Breast epithelium (tissue), 3 donors: ENCODE results near the gene RHBDF2.

ENCODE experiments used
- CTCF ChIP-seq, 3 donors: fragments of 450-650 bp; IDR thresholded peaks; one replicate each; pipeline ENCODE4 v1.5.1; 2016 to 2017; ENCODE audit warnings: antibody characterized with exemption in 3 of 3, mild to moderate bottlenecking in 3 of 3, moderate library complexity in 3 of 3
- POLR2A ChIP-seq: fragments of 450-650 bp; IDR thresholded peaks from one replicate; pipeline ENCODE4 v1.6.1; 2016; ENCODE audit warnings: antibody characterized with exemption, mild to moderate bottlenecking, moderate library complexity
- POLR2AphosphoS5 ChIP-seq, 3 donors: sonication (generic); formaldehyde crosslinking; IDR thresholded peaks; one replicate each; pipeline ENCODE4 v1.6.1; 2017; ENCODE audit warnings: antibody characterized with exemption in 3 of 3

- no peak for TF ChIP-seq CTCF (IDR thresholded peaks at IDR 0.05)
- no peak for TF ChIP-seq POLR2A
- TF ChIP-seq POLR2AphosphoS5 (IDR thresholded peaks at IDR 0.05): no peak
Measured at GRCh38 chr17:76487451-76488192, 13.6 kb downstream of the RHBDF2 start.
